Measurements from ENCODE around the gene PTPN14. TPM values are rescaled to one million over a fixed set of nuclear protein-coding genes. Genes with fewer than 3 reads are reported as not detected.

The PTPN14 gene
- total and polyA plus RNA-seq, 2 of the 4 experiments (the other 2 are of a cell fraction), result 21.5 to 31.7 TPM

GRCh38 chr1:214445199-214445598, 106.2 kb downstream of the PTPN14 start:
- DNase-seq (no peak), ATAC-seq (ENCODE audit: low read depth) (peak; percentile 4; the same call in 1 of the 2 replicates)
- H3K9me1 ChIP-seq (ENCODE audit: insufficient read depth, low read length), result peaks cover 11% of the 10 kb centered on the region
- peak overlapping the region; percentile 84 for H2BK20ac ChIP-seq (ENCODE audit: low read depth, low read length)
- H3K79me1 ChIP-seq (ENCODE audit: low read depth in 1 of 2, low read length in 2 of 2), result peaks cover 30 to 57% of the 10 kb centered on the region in 2 experiments
- H3K56ac ChIP-seq (ENCODE audit: extremely low read depth, insufficient read depth, low read length), result peak overlapping the region; percentile 61
- peak overlapping the region; percentile 83 for H2BK5ac ChIP-seq (ENCODE audit: low read depth, low read length, poor library complexity, severe bottlenecking)
- H3K27me3 ChIP-seq (ENCODE audit: control insufficient read depth, insufficient read depth, low read length), result no peaks in the 10 kb centered on the region
- peak overlapping the region; percentile 81 for H3K14ac ChIP-seq (replicated peaks; ENCODE audit: low read depth, low read length)
- H2AK5ac ChIP-seq (ENCODE audit: low read depth, low read length), result peak overlapping the region; percentile 90
- dilution Hi-C loops (cut with HindIII; ENCODE audit: low sequenced_read_pairs, unreplicated experiment) (no loop called here), intact Hi-C loops (cut with micrococcal nuclease) (no loop called here), in situ Hi-C loops (cut with MboI; ENCODE audit: low sequenced_read_pairs) (no loop called here)
- POLR2A ChIA-PET (ENCODE audit: unreplicated experiment), result no interaction called here
- CTCF ChIA-PET, result interaction anchor here (1.0 to 1.1 kb wide), 2 partner anchors 38 to 113 kb away, joined by 3 to 5 read pairs; no protein-coding TSS in a partner anchor
- peak overlapping the region; percentile 2; the same call in 1 of the 2 replicates for H3K9ac ChIP-seq (ENCODE audit: low read depth, low read length)
- H4K8ac ChIP-seq (ENCODE audit: low read depth in 2 of 2, low read length in 2 of 2), result peak overlapping the region; percentile 33 to 58; a peak in 2 of 4 replicates
- peaks cover 20% of the 10 kb centered on the region; the same call in 1 of the 2 replicates for H4K20me1 ChIP-seq (ENCODE audit: insufficient read depth, low read length)
- peak overlapping the region; percentile 81 for H4K91ac ChIP-seq (ENCODE audit: insufficient read depth, low read depth, low read length)
- H3K4me1 ChIP-seq (ENCODE audit: control insufficient read depth, insufficient read depth, low read length), result peaks cover 16% of the 10 kb centered on the region
- WGBS, 2 experiments (ENCODE audit: extremely low coverage in 2 of 2, insufficient read length in 1 of 2), result 100% methylated on average over 1 of the region's 3 CpGs; no CpG with 5 or more reads in 1 of the 2 experiments
- no peak for TF ChIP-seq RFX5 (IDR thresholded peaks at IDR 0.05; ENCODE audit: low read depth, low read length)
- H3K23ac ChIP-seq (ENCODE audit: low read depth, low read length), result peak overlapping the region; percentile 76
- peak overlapping the region; percentile 5 for H3K4me2 ChIP-seq (ENCODE audit: low read depth, low read length)
- H2BK15ac ChIP-seq (ENCODE audit: low read depth, low read length), result peak overlapping the region; percentile 17; the same call in 2 of the 3 replicates
- H3K36me3 ChIP-seq (ENCODE audit: control insufficient read depth, insufficient read depth, low read length), result no peaks in the 10 kb centered on the region
- H3K18ac ChIP-seq (ENCODE audit: low read depth, low read length), result peak overlapping the region; percentile 84; the same call in 1 of the 2 replicates
- BruUV-seq (replicated peaks), result no TSS peak
- H3K4me3 ChIP-seq (ENCODE audit: insufficient read depth, low read depth, low read length), result no peak overlapping the region
- peak overlapping the region; percentile 65 for H3K27ac ChIP-seq (ENCODE audit: insufficient read depth, low read length)
- no peak overlapping the region for H2AFZ ChIP-seq (replicated peaks; ENCODE audit: low read length, poor library complexity)
- H4K5ac ChIP-seq (ENCODE audit: low read depth, low read length), result peak overlapping the region; percentile 16; the same call in 1 of the 2 replicates
- H3K4ac ChIP-seq (ENCODE audit: low read depth, low read length), result peak overlapping the region; percentile 91
- H2BK120ac ChIP-seq (ENCODE audit: low read depth, low read length), result peak overlapping the region; percentile 72
- H2AK9ac ChIP-seq (replicated peaks; ENCODE audit: low read depth, low read length, poor library complexity), result no peak overlapping the region
- H3K9me3 ChIP-seq (ENCODE audit: control insufficient read depth, insufficient read depth, low read length), result no peaks in the 10 kb centered on the region

All from IMR-90 (cell line).